GF-D8 (cell line): Measurements from ENCODE around the gene SPATA31C1.
"Not testable (repeated sequence)": the region's sequence is repeated elsewhere in the genome, so short reads cannot be mapped to it uniquely, and the experiment has no call there.

ENCODE experiments used
- DNase-seq: peaks from one replicate; lab custom pipeline; 2025; lab: John Stamatoyannopoulos, UW

The SPATA31C1 gene

GRCh38 chr9:87938336-87938735 is 20.6 kb downstream of the SPATA31C1 start:
- not testable (repeated sequence) for DNase-seq

- DNase-seq, result not testable (repeated sequence)
These were observed 21.3 kb downstream of the SPATA31C1 start for GRCh38 chr9:87939096-87939495.

DNA sequence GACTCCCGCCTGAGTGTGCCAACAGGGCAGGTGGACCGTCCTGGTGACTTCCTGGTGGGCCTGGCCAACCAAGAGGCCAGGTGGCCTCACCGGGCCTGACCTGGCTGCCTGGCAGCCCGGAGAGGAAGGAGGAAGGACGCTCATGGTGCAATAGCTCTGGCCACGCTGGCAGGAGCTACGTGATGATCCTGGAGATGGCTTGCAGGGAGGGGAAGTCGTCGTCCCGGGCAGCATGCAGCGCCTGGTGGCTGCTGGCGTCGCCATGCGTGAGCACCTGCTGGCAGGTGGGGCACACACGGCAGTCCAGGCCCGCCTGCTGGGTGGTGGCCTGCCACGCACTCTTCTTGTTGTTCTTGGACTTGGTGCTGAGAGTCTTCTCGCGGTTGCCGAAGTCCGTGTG is 26.3 kb downstream of the SPATA31C1 start:
- DNase-seq, result no peak

- no peak for DNase-seq
These were observed 26.9 kb downstream of the SPATA31C1 start for GRCh38 chr9:87944682-87945081.

DNA sequence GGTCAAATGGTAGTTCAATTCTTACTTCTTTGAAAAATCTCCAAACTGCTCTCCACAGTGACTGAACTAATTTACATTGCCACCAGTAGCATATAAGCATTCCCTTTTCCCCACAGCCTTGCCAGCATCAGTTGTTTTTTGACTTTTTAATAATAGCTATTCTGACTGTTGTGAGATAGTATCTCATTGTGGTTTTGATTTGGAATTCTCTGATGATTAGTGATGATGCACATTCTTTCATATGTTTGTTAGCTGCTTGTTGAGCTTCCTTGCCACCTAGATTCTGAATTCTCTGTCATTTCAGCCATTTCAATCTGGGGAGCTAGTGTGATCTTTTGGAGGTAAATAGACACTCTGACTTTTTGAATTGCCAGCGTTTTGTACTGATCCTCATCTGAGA is 32.5 kb downstream of the SPATA31C1 start:
- no peak for DNase-seq

DNA sequence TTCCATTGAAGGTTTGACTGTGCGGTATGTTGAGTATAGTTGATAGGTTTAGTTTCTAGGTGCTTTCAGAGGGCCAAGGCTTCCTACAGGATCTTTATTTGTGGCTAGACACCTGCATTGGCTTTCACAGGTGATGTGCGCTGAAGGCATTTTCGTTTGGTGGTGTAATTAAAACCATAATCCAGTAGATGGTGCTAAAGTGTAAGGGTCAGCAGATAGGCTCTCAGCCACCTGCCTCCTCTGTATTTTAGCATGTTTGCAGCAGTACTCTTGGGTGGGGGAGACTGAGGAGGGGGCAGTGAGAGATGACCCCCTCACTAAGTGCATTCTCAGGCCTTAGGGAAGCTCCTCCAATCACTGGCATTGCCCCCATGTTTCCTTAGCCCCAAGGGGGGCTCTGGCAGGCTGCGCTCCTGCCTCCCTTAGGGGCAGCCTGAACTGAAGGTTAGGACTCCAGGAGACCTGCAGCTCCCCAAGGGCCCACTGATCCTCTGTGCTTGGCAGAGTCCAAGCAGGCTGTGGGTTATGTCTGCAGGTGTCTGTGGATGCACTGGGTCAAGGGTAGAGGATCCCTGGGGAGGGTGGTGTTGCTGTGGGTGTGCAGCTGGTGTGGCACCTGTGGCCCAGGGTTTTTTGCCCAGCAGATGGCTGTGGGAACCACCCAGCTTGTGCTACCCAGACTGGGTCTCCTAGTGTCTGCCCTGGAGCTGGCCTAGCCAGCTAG is 33.2 kb downstream of the SPATA31C1 start:
- DNase-seq, result no peak

DNA sequence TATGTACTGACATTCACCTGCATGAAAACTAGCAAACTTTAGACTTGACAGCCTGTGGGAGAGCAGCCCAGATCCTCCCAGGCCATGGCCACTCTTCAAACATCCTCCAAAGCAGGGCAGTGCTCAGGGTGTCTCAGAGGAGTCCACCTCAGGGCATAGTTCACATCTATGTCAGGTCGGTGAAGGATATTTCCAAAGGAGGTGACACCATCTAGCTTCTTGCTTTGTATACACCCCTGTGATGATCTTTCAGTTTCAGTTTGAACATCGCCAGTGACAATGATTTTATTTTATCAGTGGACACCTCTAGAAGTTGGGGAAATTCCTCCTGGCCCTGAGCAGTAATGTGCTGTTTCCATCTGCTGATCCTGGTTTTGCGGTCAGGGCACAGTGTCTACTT is 36.5 kb downstream of the SPATA31C1 start:
- DNase-seq, result no peak

DNA sequence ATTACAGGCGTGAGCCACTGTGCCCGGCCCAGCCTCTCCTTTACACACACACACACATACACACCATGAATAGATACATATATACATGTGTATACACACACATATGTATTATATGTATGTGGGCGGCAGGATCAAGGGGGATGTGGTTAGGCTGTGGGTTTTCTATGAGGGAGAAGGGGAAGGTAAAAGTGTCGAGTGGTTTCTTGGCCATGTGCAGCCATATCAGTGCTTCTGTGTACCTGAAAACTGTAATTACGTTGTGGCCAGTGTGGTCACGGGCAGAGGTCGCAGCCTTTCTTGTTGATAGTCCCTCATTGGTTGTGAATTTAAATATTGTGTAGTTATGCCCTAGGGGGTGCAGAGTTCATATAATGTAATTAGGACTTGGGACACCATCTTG is 40.1 kb downstream of the SPATA31C1 start:
- no peak for DNase-seq

GRCh38 chr9:87958591-87958990 is 40.8 kb downstream of the SPATA31C1 start:
- no peak for DNase-seq

DNA sequence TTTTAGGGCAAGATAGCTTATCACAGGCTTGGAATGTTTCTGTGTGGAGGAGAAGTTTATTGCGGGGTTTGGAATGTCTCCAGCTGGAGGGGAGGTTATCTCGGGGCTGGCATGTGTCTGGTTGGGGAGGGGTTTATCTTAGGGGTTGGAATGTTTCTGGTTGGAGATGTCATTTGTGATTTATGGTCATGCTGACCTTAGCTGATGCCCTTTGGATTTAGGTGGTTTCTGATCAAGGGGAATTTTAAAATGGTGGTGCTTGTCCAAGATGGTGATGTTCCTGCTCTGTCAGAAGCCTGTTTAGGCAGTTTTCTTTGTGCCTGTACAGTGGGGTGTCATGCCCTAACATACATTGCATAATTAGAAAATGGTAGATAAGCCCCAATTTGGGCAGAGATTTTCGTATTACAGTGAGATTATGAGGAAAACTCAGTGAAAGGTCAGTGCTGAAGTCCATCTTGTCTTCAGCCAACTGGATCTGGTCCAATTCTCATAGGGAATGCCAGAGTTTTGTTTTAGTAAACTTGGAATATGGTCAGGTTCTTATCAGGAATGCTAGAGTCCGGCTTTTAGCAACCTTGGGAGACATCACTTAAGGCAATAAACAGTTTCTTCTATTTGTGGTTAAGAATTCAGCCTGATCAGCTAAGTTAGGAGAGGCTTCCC is 42.3 kb downstream of the SPATA31C1 start:
- DNase-seq, result no peak

DNA sequence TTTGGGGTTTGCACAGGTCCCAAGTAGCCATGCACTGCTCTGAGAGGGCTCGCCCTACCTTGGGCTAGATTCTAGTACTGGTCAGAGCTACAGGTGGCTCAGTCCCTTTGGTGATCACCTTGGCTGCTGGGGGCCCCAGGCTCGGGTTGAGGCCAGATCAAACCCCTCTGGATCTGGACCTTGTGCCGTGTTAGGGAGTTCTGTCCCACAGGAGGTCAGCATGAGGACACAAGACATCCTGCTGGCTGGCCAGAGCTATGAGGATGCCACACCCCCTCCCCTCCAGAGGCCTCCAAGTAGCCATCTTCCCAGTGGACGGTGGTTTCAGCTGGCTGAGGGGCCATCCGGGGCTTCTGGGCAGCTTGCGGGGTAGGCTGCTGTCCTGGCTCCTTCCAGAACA is 46.0 kb downstream of the SPATA31C1 start:
- no peak for DNase-seq

GRCh38 chr9:87964826-87965225 is 47.1 kb downstream of the SPATA31C1 start:
- DNase-seq, result no peak

DNA sequence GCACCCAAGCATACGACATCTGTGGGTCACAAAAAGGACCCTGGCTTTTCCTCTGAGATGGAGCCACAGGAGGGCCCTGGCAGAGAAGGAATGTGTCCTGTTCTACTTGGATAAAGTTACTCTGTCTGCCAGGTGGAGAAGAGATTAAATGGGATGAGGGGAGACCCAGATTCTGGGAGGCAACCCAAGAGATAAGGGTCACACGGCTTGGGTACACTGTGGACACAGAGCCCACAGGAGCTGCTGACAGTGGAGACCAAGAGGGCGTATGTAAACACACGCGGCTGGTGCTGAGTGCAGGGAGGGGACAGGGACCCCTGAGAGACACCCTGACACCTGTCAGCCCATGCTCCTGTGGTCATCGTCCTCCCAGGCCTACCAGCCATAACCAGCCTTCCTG is 50.4 kb downstream of the SPATA31C1 start:
- no peak for DNase-seq

GRCh38 chr9:87970602-87971001 is 52.8 kb downstream of the SPATA31C1 start:
- no peak for DNase-seq

DNA sequence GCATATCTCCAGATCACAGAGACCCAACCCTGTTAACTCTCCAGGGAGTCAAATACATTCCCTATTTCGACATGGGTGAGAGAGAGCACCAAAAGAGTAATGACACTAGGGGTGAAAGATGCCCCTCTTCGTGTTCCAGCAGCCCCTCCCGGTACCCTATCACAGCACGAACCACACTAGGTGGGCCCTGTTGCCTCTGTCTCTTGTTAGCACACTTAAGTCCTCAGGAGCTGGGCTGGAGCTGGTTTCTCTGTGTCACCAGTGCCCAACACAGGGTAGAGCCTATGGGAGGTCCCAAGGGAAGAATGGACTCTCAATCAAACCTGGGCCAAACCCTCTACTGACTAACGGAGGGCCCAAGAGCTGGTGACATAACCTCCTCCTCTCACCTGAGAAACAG is 55.4 kb downstream of the SPATA31C1 start:
- DNase-seq, result no peak
